ENCODE results near the gene CST4.
"Not testable (repeated sequence)": the region's sequence is repeated elsewhere in the genome, so short reads cannot be mapped to it uniquely, and the experiment has no call there.

Gene CST4

DNA sequence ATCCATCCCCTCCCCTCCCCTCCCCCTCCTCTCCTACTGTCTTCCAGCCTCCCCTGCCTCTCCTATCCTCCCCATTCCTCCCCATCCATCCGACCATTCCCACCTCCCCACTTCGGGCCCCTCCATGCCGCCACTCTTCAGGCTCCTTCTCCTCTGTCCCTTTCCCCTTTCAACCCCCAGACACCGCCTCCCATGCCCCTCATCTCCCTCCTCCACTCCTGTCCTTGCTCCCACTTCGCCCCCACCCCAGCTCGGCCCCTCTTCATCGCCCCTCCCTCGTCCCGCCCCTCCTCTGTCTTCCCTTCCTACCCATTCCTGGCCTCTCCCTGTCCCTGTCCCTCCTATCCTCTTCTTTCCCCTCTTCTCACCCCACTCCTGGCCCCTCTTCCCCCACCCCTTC, 50.5 kb downstream of the CST4 start:
- Histone ChIP-seq H3K9ac (no peak overlapping the region), H3K79me2 (no peaks in the 10 kb centered on the region), H3K27me3 (ENCODE audit: control insufficient read depth, insufficient read depth, low read length) (no peaks in the 10 kb centered on the region), H3K4me1 (peaks cover 7% of the 10 kb centered on the region), H3K36me3 (ENCODE audit: control insufficient read depth, insufficient read depth, low read length) (no peaks in the 10 kb centered on the region), H3K9me3 (ENCODE audit: control insufficient read depth, low read length) (no peaks in the 10 kb centered on the region), H3K27ac (no peak overlapping the region), H3K4me3 (ENCODE audit: low read depth, low read length) (no peak overlapping the region), H2AFZ (no peak overlapping the region), H3K4me2 (ENCODE audit: low read length) (no peak overlapping the region)
- TF ChIP-seq, protein P1, sequence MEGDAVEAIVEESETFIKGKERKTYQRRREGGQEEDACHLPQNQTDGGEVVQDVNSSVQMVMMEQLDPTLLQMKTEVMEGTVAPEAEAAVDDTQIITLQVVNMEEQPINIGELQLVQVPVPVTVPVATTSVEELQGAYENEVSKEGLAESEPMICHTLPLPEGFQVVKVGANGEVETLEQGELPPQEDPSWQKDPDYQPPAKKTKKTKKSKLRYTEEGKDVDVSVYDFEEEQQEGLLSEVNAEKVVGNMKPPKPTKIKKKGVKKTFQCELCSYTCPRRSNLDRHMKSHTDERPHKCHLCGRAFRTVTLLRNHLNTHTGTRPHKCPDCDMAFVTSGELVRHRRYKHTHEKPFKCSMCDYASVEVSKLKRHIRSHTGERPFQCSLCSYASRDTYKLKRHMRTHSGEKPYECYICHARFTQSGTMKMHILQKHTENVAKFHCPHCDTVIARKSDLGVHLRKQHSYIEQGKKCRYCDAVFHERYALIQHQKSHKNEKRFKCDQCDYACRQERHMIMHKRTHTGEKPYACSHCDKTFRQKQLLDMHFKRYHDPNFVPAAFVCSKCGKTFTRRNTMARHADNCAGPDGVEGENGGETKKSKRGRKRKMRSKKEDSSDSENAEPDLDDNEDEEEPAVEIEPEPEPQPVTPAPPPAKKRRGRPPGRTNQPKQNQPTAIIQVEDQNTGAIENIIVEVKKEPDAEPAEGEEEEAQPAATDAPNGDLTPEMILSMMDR (IDR thresholded peaks at IDR 0.05) = no peak

DNA sequence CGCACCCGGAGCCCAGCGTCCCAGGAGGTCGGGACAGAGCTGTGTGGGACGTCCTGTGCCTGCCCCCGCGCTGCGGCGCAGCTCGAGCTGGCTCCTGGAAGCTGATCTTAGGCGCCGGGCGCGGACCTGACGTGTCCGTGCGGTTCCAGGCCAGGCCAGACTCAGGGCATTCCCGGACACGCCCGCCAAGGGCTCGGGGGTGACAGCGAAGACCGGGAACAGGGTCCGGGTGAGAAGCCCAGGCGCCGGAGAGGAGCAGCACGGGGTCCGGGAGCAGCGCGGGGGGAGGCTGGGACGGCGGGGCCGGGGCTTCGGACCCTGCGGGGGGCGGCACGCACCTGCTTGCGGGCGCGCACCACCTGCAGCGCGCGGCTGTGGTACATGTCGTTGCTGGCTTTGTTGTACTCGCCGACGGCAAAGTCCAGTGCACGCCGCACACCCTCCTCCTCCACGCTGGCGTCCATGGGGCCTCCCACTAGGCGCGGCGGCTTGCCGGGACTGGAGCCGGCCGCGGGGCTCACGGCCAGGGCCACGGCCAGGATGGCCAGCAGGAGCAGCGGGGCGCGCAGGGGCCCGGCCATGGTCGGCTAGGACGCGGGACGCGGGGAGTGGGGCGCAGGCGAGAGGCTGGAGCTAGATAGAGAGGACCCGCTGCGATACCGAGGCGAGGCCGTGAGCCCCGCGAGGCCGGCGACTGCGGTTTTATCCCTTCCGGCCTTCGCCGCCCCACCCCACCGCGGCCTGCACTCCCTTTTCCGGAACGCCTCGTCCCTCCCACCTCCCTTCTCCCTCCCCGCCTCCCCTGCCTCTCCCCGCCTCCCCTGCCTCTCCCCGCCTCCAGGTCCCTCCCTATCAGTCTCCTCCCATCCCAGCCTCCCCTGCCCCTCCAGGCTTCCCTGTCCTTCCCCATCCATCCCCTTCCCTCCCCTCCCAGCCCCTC, 51.3 kb downstream of the CST4 start, which contains the start of gene CST3:
TSS of gene CST3 (minus strand) at position 674 of the 940 bp plus-strand sequence. CDS start at position 581, 93 bp downstream.
- peaks cover 7% of the 10 kb centered on the region for H3K4me1 ChIP-seq
- H3K79me2 ChIP-seq = no peaks in the 10 kb centered on the region
- H3K27me3 ChIP-seq (ENCODE audit: control insufficient read depth, insufficient read depth, low read length) = no peaks in the 10 kb centered on the region

DNA sequence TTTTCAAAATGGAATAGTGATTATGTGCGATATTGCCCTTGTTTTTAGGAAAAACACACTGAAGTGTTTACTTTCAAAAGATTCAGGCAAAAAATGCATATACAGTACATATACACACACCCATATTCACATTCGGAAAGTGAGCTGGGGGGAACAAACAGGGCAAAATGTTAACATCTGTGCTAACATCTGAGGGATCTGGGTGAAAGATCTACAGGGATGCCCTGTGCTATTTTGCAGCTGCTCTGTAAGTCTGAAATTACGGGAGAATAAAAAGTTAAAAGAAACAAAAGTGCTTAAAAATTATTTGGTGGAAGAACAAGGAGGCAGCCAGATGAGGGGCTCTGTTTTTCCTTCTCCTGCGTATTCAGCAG, 51.9 kb downstream of the CST4 start:
- Histone ChIP-seq H3K4me3 (ENCODE audit: low read depth, low read length) (peak overlapping the region; percentile 51), H3K9ac (no peak overlapping the region), H3K4me1 (peaks cover 7% of the 10 kb centered on the region), H3K27me3 (ENCODE audit: control insufficient read depth, insufficient read depth, low read length) (no peaks in the 10 kb centered on the region), H2AFZ (peak overlapping the region; percentile 99), H3K27ac (no peak overlapping the region), H3K79me2 (no peaks in the 10 kb centered on the region), H3K4me2 (ENCODE audit: low read length) (peak overlapping the region; percentile 61), H3K36me3 (ENCODE audit: control insufficient read depth, insufficient read depth, low read length) (no peaks in the 10 kb centered on the region), H3K9me3 (ENCODE audit: control insufficient read depth, low read length) (no peaks in the 10 kb centered on the region)
- TF ChIP-seq, protein P1 (IDR thresholded peaks at IDR 0.05) = no peak

More for the DNA sequence above, 51.3 kb downstream of the CST4 start, which contains the start of gene CST3:
- TF ChIP-seq, protein P1 (IDR thresholded peaks at IDR 0.05) = no peak
- Histone ChIP-seq H3K9ac (no peak within 1 kb of the TSS), H3K9me3 (ENCODE audit: control insufficient read depth, low read length) (no peaks in the 10 kb centered on the region), H3K27ac (peak within 1 kb of the TSS; percentile 80), H3K36me3 (ENCODE audit: control insufficient read depth, insufficient read depth, low read length) (no peaks in the 10 kb centered on the region), H3K4me3 (ENCODE audit: low read depth, low read length) (peak within 1 kb of the TSS; percentile 51), H2AFZ (peak within 1 kb of the TSS; percentile 99), H3K4me2 (ENCODE audit: low read length) (peak within 1 kb of the TSS; percentile 61)

DNA sequence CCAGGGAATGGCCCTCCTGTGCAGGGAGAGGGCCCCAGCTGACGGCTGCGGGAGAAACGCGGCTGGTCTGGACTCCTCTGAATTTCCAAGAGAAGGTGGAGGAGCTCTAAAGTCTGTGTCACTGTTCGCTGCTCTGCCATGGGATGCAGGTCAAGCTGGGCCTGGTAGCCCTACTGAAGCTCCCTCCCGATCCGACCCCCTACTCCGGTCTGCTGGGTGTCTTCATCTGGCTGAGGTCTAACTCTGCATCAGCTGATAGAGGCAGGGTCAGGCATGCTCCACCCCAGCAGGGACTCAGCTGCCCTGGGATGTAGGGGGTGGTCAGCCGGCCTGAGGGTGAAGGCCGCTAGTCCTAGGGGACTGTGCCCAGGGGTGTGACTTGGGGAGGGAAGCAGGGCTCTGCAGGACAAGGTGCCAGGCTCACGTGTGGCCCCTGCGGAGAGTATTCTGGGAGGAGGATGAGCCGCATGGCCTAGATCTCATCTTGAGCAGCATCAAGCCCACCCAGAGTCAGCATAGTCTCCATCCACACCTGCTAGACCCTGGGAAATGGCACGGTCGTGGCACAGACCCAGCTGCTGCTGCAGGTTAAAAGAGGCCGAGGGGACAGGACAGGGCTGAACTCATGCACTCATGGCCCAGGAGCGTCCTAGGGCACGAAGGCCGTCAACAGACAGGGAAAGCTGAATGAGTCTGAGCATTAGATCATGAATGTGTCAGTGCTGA, 52.5 kb downstream of the CST4 start:
- TF ChIP-seq, protein P1 (IDR thresholded peaks at IDR 0.05) = no peak
- peak overlapping the region; percentile 61 for H3K4me2 ChIP-seq (ENCODE audit: low read length)
- no peak overlapping the region for H2AFZ ChIP-seq
- H3K9me3 ChIP-seq (ENCODE audit: control insufficient read depth, low read length) = no peaks in the 10 kb centered on the region
- peaks cover 7% of the 10 kb centered on the region for H3K4me1 ChIP-seq
- no peak overlapping the region for H3K27ac ChIP-seq
- H3K27me3 ChIP-seq (ENCODE audit: control insufficient read depth, insufficient read depth, low read length) = no peaks in the 10 kb centered on the region
- H3K79me2 ChIP-seq = no peaks in the 10 kb centered on the region
- H3K4me3 ChIP-seq (ENCODE audit: low read depth, low read length) = peak overlapping the region; percentile 51
- H3K9ac ChIP-seq = no peak overlapping the region
- H3K36me3 ChIP-seq (ENCODE audit: control insufficient read depth, insufficient read depth, low read length) = no peaks in the 10 kb centered on the region

DNA sequence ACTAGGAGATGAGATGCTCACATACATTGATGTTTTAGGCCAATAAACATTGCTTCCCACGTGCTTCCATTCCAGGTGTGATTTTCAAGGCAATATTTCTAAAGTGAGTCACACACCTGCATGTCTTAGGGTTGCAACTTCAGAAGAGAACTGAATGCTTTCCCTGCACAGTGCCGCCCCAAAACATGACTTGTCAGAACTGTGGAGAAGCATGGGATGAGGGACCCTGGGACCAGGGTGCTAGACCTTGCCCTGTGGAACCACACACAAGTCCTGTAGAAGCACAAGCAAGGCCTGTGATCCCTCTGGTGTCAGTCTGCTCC, 53.1 kb downstream of the CST4 start:
- H3K4me1 ChIP-seq; H3K9me3 ChIP-seq (ENCODE audit: control insufficient read depth, low read length); H3K4me2 ChIP-seq (ENCODE audit: low read length); H2AFZ ChIP-seq; H3K9ac ChIP-seq; H3K27me3 ChIP-seq (ENCODE audit: control insufficient read depth, insufficient read depth, low read length); H3K79me2 ChIP-seq; H3K27ac ChIP-seq; H3K4me3 ChIP-seq (ENCODE audit: low read depth, low read length); H3K36me3 ChIP-seq (ENCODE audit: control insufficient read depth, insufficient read depth, low read length): not testable (repeated sequence)
